IgD-negative memory B cell (primary cell): ENCODE results near the gene C1orf35. TPM values are rescaled to one million over a fixed set of nuclear protein-coding genes. Genes with fewer than 3 reads are reported as not detected.

Experiments used
- H3K27ac Mint-ChIP-seq, 3 donors: one replicate each; pipeline ENCODE4 v1.8.0; 2020 to 2022; ENCODE audit warnings: mild to moderate bottlenecking in 3 of 3, mixed read lengths in 3 of 3, moderate library complexity in 1 of 3
- H3K27me3 Mint-ChIP-seq: one replicate; pipeline ENCODE4 v1.8.0; 2021; ENCODE audit warnings: mixed read lengths
- H3K36me3 Mint-ChIP-seq: one replicate; pipeline ENCODE4 v1.8.0; 2020; ENCODE audit warnings: mild to moderate bottlenecking, mixed read lengths
- H3K4me1 Mint-ChIP-seq, 3 donors: one replicate each; pipeline ENCODE4 v1.8.0; 2020 to 2022; ENCODE audit warnings: mixed read lengths in 3 of 3, mild to moderate bottlenecking in 1 of 3
- H3K4me3 Mint-ChIP-seq, 4 donors: one replicate each; pipeline ENCODE4 v1.8.0; 2020 to 2022; ENCODE audit warnings: mild to moderate bottlenecking in 4 of 4, mixed read lengths in 4 of 4, moderate library complexity in 3 of 4
- H3K9me3 Mint-ChIP-seq, 3 donors: one replicate each; pipeline ENCODE4 v1.8.0; 2020 to 2021; ENCODE audit warnings: mixed read lengths in 3 of 3, mild to moderate bottlenecking in 1 of 3
- polyA plus RNA-seq: library from polyadenylated mRNA; unstranded; fragments of 300-500 nt; fragmentation: Illumina TruSeq; gene quantifications from one replicate; pipeline ENCODE4 v1.2.3, GENCODE V29; 2021

C1orf35 gene
- polyA plus RNA-seq, 1 donor from 2014 or later, result 15.8 TPM

DNA sequence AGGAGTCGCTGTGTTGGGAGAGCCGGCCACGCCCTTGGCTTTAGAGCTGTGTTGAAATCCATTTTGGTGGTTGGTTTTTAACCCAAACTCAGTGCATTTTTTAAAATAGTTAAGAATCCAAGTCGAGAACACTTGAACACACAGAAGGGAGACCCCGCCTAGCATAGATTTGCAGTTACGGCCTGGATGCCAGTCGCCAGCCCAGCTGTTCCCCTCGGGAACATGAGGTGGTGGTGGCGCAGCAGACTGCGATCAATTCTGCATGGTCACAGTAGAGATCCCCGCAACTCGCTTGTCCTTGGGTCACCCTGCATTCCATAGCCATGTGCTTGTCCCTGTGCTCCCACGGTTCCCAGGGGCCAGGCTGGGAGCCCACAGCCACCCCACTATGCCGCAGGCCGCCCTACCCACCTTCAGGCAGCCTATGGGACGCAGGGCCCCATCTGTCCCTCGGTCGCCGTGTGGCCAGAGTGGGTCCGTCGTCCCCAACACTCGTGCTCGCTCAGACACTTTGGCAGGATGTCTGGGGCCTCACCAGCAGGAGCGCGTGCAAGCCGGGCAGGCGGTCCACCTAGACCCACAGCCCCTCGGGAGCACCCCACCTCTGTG, 4.7 kb downstream of the C1orf35 start:
- peaks cover 3% of the 10 kb centered on the region for H3K36me3 Mint-ChIP-seq
- peaks cover 10 to 24% (median 13%) of the 10 kb centered on the region in 3 donors for H3K4me1 Mint-ChIP-seq
- no peaks in the 10 kb centered on the region for H3K27me3 Mint-ChIP-seq
- peak overlapping the region in 1 of 3 donors; percentile 53 for H3K27ac Mint-ChIP-seq
- peaks cover 3 to 7% (median 3%) of the 10 kb centered on the region in 3 donors for H3K9me3 Mint-ChIP-seq
- peak overlapping the region in 1 of 4 donors; percentile 42 for H3K4me3 Mint-ChIP-seq

GRCh38 chr1:228097333-228098081, 5.6 kb downstream of the C1orf35 start:
- H3K9me3 Mint-ChIP-seq, result peaks cover 3 to 7% (median 3%) of the 10 kb centered on the region in 3 donors
- H3K27ac Mint-ChIP-seq, result peak overlapping the region; percentile 3 to 53 (median 23)
- no peaks in the 10 kb centered on the region for H3K27me3 Mint-ChIP-seq
- peaks cover 3% of the 10 kb centered on the region for H3K36me3 Mint-ChIP-seq
- peak overlapping the region in 2 of 4 donors; percentile 14 to 55 for H3K4me3 Mint-ChIP-seq
- peaks cover 10 to 21% (median 17%) of the 10 kb centered on the region in 3 donors for H3K4me1 Mint-ChIP-seq

DNA sequence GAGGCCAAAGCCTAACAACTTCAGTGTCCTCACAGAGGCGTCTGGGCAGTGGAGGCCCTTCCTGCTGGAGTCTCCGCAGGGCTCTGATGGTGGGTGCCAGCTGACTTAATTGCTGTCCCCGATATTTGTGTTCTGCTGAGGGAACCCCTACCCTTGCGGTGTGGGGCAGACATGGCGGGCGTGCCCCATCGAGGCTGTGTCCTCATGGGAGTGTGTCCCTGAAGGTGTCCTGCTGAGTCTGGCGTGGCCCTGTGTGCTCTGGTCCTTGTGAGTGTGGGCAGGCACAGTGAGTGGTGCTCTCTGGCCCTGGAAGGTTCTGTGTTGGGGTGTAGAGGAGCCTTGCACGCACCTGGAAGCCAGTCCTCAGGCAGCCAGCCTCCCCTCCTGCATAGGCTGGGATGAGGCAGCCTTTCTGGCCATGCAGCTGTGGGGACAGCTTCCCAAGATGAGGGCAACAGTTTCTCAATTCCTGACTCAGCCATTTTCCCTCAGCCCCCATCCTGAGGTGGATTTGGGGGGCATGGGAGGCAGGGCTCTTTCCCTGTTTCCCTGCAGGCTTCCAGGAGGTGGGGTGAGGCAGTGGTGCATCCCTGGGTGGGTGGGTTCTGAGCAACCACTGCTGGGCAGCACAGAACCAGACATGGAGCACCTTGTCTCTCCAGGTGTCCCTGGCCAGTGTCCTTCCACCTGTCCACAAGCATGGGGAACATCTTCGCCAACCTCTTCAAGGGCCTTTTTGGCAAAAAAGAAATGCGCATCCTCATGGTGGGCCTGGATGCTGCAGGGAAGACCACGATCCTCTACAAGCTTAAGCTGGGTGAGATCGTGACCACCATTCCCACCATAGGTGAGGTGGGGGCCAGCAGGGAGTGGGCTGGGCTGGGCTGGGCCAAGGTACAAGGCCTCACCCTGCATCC, 6.5 kb downstream of the C1orf35 start:
- Mint-ChIP-seq H3K9me3 (peaks cover 3 to 7% (median 3%) of the 10 kb centered on the region in 3 donors), H3K4me1 (peaks cover 15 to 26% (median 24%) of the 10 kb centered on the region in 3 donors), H3K27me3 (no peaks in the 10 kb centered on the region)

GRCh38 chr1:228095938-228096337, 7.2 kb downstream of the C1orf35 start:
- H3K4me1 Mint-ChIP-seq, result peaks cover 22 to 27% (median 27%) of the 10 kb centered on the region in 3 donors
- peaks cover 5% of the 10 kb centered on the region for H3K36me3 Mint-ChIP-seq
- peaks cover 3 to 7% (median 3%) of the 10 kb centered on the region in 3 donors for H3K9me3 Mint-ChIP-seq
- H3K27ac Mint-ChIP-seq, result peak overlapping the region in 2 of 3 donors; percentile 68 to 90
- peak overlapping the region in 2 of 4 donors; percentile 51 to 60 for H3K4me3 Mint-ChIP-seq
- no peaks in the 10 kb centered on the region for H3K27me3 Mint-ChIP-seq

More for the DNA sequence above, 6.5 kb downstream of the C1orf35 start:
- Mint-ChIP-seq H3K4me3 (peak overlapping the region in 1 of 4 donors; percentile 14), H3K36me3 (peaks cover 5% of the 10 kb centered on the region), H3K27ac (peak overlapping the region in 1 of 3 donors; percentile 45)

DNA sequence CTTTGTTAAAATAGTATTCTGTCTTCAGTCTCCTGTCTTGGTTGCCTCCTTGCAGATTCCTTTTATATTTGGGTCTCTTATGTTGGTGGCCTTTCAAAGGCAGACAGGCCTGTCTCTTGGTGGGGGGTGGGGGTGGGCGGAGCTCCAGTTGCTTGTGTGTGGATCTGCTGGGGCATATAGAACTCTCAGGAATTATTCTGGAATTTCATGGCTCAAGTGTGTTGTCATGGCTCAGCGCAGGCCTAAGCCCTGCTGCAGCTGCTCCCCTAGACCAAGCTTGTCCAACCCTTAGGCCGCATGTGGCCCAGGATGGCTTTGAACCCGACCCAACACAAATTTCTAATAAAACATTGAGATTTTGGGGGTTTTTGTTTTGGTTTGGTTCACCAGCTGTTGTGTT, 8.0 kb downstream of the C1orf35 start:
- Mint-ChIP-seq H3K4me3 (peak overlapping the region in 1 of 4 donors; percentile 5), H3K4me1 (peaks cover 24 to 34% (median 33%) of the 10 kb centered on the region in 3 donors), H3K27ac (peak overlapping the region in 2 of 3 donors; percentile 57 to 90), H3K36me3 (peaks cover 5% of the 10 kb centered on the region), H3K27me3 (no peaks in the 10 kb centered on the region), H3K9me3 (peaks cover 3 to 7% (median 3%) of the 10 kb centered on the region in 3 donors)

GRCh38 chr1:228094432-228095016, 8.6 kb downstream of the C1orf35 start:
- Mint-ChIP-seq H3K9me3 (peaks cover 3 to 7% (median 3%) of the 10 kb centered on the region in 3 donors), H3K27me3 (no peaks in the 10 kb centered on the region), H3K27ac (peak overlapping the region in 2 of 3 donors; percentile 57 to 59), H3K4me3 (no peak overlapping the region), H3K36me3 (peaks cover 5% of the 10 kb centered on the region), H3K4me1 (peaks cover 30 to 40% (median 39%) of the 10 kb centered on the region in 3 donors)

DNA sequence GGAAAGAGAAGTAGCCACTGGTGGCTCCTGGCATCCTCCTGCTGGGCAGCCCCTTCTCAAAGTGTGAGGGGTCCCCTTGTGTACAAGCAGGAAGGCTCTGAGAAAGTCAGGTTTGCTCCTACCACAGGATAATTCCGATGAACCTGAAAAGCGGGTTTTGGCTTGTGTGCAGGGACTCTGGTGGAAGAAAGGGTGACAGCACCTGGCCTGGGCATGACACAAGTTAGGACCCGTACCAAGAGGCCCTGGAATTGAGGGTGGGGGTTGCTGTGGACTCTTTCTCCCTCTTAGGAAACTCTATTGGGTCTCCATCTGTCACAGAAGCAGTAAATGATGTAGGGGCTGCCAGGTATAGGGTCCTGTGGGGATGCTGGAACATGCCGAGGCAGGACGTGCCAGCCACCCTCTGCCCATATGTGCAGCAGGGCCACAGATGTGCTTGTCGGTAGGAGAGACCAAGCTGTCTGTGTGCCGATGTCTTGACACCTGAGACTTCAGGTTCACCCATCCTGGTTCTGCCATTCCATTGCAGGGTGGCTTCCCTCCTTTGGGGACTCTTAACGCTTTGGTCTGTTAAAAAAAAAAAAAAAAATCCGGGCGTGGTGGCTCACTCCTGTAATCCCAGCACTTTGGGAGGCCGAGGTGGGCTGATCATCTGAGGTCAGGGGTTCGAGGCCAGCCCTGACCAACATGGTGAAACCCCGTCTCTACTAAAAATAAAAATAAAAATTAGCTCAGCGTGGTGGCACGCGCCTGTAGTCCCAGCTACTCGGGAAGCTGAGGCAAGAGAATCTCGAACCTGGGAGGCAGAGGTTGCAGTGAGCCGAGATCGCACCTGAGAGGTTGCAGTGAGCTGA, 9.8 kb downstream of the C1orf35 start:
- H3K27ac Mint-ChIP-seq, result no peak overlapping the region
- H3K36me3 Mint-ChIP-seq, result peaks cover 5% of the 10 kb centered on the region
- H3K27me3 Mint-ChIP-seq, result no peaks in the 10 kb centered on the region
- peaks cover 35 to 51% (median 48%) of the 10 kb centered on the region in 3 donors for H3K4me1 Mint-ChIP-seq
- H3K4me3 Mint-ChIP-seq, result no peak overlapping the region
- H3K9me3 Mint-ChIP-seq, result peaks cover 3 to 7% (median 3%) of the 10 kb centered on the region in 3 donors

GRCh38 chr1:228092342-228093049, 10.6 kb downstream of the C1orf35 start:
- H3K4me3 Mint-ChIP-seq, result peak overlapping the region in 1 of 4 donors; percentile 30
- no peaks in the 10 kb centered on the region for H3K27me3 Mint-ChIP-seq
- peaks cover 3 to 7% (median 3%) of the 10 kb centered on the region in 3 donors for H3K9me3 Mint-ChIP-seq
- H3K4me1 Mint-ChIP-seq, result peaks cover 43 to 59% (median 55%) of the 10 kb centered on the region in 3 donors
- H3K36me3 Mint-ChIP-seq, result peaks cover 9% of the 10 kb centered on the region
- H3K27ac Mint-ChIP-seq, result peak overlapping the region in 2 of 3 donors; percentile 7 to 63

- H3K27me3 Mint-ChIP-seq, result no peaks in the 10 kb centered on the region
- peak overlapping the region in 2 of 4 donors; percentile 30 to 78 for H3K4me3 Mint-ChIP-seq
- peaks cover 9% of the 10 kb centered on the region for H3K36me3 Mint-ChIP-seq
- peak overlapping the region in 2 of 3 donors; percentile 63 to 89 for H3K27ac Mint-ChIP-seq
- peaks cover 3 to 7% (median 3%) of the 10 kb centered on the region in 3 donors for H3K9me3 Mint-ChIP-seq
- H3K4me1 Mint-ChIP-seq, result peaks cover 55 to 69% (median 65%) of the 10 kb centered on the region in 3 donors
Observed at GRCh38 chr1:228091084-228091483, 12.0 kb downstream of the C1orf35 start.

DNA sequence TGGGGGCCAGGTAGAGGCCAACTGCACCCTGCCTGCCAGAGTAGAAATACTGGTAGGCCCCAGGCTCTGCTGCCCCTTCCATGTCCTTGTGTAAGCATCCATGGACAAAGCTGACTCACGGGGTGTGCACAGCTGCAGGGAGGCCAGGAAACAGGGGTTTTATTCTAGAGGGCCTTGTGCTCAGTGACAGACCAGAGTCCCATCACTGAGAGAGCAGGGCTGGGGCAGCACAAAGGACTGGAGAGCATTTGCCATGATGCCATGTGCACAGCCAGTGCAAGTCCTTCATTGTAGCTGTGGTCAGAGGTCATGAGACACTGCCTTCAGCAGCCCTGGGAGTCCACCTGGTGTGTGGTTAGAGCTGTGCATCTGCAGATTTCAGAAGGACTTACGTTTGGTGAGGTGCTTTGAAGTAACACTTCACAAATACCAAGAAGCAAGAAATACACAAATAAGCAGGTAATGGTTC, 12.5 kb downstream of the C1orf35 start:
- Mint-ChIP-seq H3K27ac (peak overlapping the region in 2 of 3 donors; percentile 5 to 63), H3K9me3 (peaks cover 3 to 7% (median 3%) of the 10 kb centered on the region in 3 donors), H3K4me3 (peak overlapping the region in 3 of 4 donors; percentile 30 to 78 (median 77)), H3K4me1 (peaks cover 53 to 70% (median 67%) of the 10 kb centered on the region in 3 donors), H3K27me3 (no peaks in the 10 kb centered on the region), H3K36me3 (peaks cover 9% of the 10 kb centered on the region)

DNA sequence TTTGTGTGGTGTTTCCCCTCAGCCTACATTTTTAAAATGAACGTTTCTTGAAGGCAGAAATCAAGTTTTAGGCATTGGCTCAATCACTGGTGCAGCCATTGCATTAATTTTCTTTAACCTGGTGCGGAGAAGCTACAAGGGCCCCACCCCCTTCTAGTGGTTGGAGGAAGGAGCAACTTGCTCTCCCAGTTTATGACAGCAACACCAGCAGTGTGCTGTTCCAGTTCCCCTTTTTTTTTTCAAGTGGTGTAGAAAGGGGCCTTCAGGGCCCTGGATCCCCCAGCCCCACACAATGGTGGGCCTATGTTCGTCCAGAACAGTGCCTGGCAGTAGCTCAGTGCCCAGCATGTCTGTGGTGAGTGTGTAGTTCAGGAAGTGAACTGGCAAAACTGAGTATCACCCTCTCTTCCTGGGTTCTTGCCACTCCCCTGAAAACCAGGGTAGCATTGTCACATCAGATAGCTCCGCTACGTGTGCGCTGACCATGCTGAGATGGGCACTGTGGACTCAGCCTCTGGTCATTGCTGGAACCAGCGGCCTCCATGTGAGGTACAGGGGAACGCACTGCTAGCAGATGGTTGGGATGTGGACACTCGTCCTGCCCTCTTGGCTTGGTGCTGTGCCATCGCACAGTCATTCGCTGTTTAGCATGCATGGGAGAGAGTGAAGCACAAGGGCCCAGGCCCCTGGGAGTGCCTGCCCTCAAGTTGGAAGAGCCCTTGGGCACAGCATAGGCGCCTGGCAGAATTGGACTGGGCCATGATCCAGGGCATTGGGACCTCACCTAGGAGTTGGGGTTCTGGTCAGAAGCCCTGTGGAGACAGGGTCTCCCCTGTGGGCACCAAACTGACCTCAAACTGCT, 13.4 kb downstream of the C1orf35 start:
- peak overlapping the region; percentile 62 to 74 (median 63) for H3K27ac Mint-ChIP-seq
- H3K36me3 Mint-ChIP-seq, result peaks cover 5% of the 10 kb centered on the region
- peaks cover 0 to 3% (median 2%) of the 10 kb centered on the region in 3 donors for H3K9me3 Mint-ChIP-seq
- peaks cover 59 to 74% (median 71%) of the 10 kb centered on the region in 3 donors for H3K4me1 Mint-ChIP-seq
- peak overlapping the region; percentile 21 to 83 (median 78) for H3K4me3 Mint-ChIP-seq
- H3K27me3 Mint-ChIP-seq, result no peaks in the 10 kb centered on the region
